ENCODE measurements around the gene ARID1B. TPM values are rescaled to one million over a fixed set of nuclear protein-coding genes. Genes with fewer than 3 reads are reported as not detected.

ARID1B gene
- total and polyA plus RNA-seq, 9 of the 15 experiments (the other 6 are each of a cell fraction or from before 2014, with no cell fraction given): 12.5 to 50.5 (median 25.8) TPM

DNA sequence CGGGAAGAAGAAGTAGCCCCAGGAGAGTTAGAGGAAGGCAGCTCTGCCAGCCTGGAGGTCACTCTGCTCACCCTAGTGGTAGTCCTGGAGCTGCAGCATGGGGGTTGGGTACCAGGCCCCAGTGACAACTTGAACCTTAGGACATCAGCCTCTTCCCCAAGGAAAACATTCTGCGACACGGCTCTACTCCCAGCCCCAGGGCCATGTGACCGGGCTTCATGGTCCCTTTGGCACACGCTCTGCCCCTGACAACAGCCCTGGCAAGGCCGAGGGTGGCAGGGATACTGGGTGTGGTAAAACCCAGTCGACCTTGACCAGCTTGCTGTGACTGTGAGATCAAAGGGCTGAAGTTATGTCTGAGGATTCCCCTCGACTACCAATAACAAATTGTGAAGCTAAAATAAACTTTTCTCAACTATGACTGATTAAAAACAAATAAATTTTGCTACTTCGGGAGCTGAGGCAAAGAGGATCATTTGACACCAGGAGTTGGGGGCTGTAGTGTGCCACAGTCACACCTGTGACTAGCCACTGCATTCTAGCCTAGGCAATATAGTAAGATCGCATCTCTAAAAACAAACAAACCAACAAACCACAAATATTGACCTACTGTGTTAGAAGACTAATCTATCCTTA, 24.4 kb upstream of the ARID1B start:
- H4K20me1 ChIP-seq (replicated peaks; ENCODE audit: control insufficient read depth, insufficient read depth, low read length): no peaks in the 10 kb centered on the region
- intact Hi-C loops (cut with micrococcal nuclease) (no loop called here), in situ Hi-C loops (cut with MboI) (no loop called here)
- no peak overlapping the region for H2AFZ ChIP-seq (ENCODE audit: low read depth, low read length)
- H3K9me1 ChIP-seq (ENCODE audit: control insufficient read depth, insufficient read depth, low read length): no peaks in the 10 kb centered on the region
- no peaks in the 10 kb centered on the region for H3K36me3 ChIP-seq (ENCODE audit: control insufficient read depth, insufficient read depth, low read length)
- DNase-seq (ENCODE audit: extremely low read depth in 1 of 4, low spot score in 3 of 4) (peak in 1 of 4 experiments; percentile 21), FAIRE-seq (no peak), ATAC-seq (peak; percentile 76)
- H3K4me1 ChIP-seq (replicated peaks in 1 of 2; ENCODE audit: control insufficient read depth in 2 of 2, insufficient read depth in 2 of 2, low read length in 2 of 2): 0 out of 5 replicates have a peak, but pooled peaks cover 0 to 3% of the 10 kb centered on the region in 2 experiments
- ChIA-PET CTCF (ENCODE audit: low intra/inter-chr PET ratio) (no interaction called here), POLR2A (interaction anchor here (0.7 to 1.6 kb wide), 4 partner anchors 10 to 34 kb away, joined by 3 to 4 read pairs (median 3); partner anchors contain the start of gene ARID1B)
- no peak overlapping the region for H3K27ac ChIP-seq (ENCODE audit: extremely low read depth, low read depth, low read length)
- H3K27me3 ChIP-seq (ENCODE audit: control insufficient read depth in 2 of 2, insufficient read depth in 2 of 2, low read length in 2 of 2): peaks cover 10 to 17% of the 10 kb centered on the region in 2 experiments; a peak in 4 of 5 replicates
- H3K9me3 ChIP-seq (replicated peaks; ENCODE audit: control insufficient read depth, insufficient read depth, low read depth, low read length): no peaks in the 10 kb centered on the region
- no peak overlapping the region for H3K4me3 ChIP-seq
- 9% methylated on average over 10 of the region's 10 CpGs for WGBS (ENCODE audit: insufficient coverage, low coverage, missing lambda C conversion rate)
- no peaks in the 10 kb centered on the region for H3K79me2 ChIP-seq (ENCODE audit: control insufficient read depth, insufficient read depth, low read length)
- H3K4me2 ChIP-seq (ENCODE audit: insufficient read depth, low read length): no peak overlapping the region
- peak overlapping the region in 1 of 2 experiments; percentile 72; a peak in 1 of 4 replicates for H3K9ac ChIP-seq (ENCODE audit: insufficient read depth in 1 of 2, low read depth in 2 of 2, low read length in 2 of 2)
- BruUV-seq (replicated peaks): no TSS peak
- TF ChIP-seq FOXA3 (CRISPR knock-in tag; conservative IDR thresholded peaks at IDR 0.05 in 1 of 2, IDR thresholded peaks at IDR 0.05 in 1 of 2): peak in 1 of 2 experiments; percentile 53; a peak in 2 of 4 replicates
- TF ChIP-seq, protein P1, sequence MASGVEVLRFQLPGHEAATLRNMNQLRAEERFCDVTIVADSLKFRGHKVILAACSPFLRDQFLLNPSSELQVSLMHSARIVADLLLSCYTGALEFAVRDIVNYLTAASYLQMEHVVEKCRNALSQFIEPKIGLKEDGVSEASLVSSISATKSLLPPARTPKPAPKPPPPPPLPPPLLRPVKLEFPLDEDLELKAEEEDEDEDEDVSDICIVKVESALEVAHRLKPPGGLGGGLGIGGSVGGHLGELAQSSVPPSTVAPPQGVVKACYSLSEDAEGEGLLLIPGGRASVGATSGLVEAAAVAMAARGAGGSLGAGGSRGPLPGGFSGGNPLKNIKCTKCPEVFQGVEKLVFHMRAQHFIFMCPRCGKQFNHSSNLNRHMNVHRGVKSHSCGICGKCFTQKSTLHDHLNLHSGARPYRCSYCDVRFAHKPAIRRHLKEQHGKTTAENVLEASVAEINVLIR (CRISPR knock-in tag; IDR thresholded peaks at IDR 0.05): no peak
- TF ChIP-seq, protein P2, sequence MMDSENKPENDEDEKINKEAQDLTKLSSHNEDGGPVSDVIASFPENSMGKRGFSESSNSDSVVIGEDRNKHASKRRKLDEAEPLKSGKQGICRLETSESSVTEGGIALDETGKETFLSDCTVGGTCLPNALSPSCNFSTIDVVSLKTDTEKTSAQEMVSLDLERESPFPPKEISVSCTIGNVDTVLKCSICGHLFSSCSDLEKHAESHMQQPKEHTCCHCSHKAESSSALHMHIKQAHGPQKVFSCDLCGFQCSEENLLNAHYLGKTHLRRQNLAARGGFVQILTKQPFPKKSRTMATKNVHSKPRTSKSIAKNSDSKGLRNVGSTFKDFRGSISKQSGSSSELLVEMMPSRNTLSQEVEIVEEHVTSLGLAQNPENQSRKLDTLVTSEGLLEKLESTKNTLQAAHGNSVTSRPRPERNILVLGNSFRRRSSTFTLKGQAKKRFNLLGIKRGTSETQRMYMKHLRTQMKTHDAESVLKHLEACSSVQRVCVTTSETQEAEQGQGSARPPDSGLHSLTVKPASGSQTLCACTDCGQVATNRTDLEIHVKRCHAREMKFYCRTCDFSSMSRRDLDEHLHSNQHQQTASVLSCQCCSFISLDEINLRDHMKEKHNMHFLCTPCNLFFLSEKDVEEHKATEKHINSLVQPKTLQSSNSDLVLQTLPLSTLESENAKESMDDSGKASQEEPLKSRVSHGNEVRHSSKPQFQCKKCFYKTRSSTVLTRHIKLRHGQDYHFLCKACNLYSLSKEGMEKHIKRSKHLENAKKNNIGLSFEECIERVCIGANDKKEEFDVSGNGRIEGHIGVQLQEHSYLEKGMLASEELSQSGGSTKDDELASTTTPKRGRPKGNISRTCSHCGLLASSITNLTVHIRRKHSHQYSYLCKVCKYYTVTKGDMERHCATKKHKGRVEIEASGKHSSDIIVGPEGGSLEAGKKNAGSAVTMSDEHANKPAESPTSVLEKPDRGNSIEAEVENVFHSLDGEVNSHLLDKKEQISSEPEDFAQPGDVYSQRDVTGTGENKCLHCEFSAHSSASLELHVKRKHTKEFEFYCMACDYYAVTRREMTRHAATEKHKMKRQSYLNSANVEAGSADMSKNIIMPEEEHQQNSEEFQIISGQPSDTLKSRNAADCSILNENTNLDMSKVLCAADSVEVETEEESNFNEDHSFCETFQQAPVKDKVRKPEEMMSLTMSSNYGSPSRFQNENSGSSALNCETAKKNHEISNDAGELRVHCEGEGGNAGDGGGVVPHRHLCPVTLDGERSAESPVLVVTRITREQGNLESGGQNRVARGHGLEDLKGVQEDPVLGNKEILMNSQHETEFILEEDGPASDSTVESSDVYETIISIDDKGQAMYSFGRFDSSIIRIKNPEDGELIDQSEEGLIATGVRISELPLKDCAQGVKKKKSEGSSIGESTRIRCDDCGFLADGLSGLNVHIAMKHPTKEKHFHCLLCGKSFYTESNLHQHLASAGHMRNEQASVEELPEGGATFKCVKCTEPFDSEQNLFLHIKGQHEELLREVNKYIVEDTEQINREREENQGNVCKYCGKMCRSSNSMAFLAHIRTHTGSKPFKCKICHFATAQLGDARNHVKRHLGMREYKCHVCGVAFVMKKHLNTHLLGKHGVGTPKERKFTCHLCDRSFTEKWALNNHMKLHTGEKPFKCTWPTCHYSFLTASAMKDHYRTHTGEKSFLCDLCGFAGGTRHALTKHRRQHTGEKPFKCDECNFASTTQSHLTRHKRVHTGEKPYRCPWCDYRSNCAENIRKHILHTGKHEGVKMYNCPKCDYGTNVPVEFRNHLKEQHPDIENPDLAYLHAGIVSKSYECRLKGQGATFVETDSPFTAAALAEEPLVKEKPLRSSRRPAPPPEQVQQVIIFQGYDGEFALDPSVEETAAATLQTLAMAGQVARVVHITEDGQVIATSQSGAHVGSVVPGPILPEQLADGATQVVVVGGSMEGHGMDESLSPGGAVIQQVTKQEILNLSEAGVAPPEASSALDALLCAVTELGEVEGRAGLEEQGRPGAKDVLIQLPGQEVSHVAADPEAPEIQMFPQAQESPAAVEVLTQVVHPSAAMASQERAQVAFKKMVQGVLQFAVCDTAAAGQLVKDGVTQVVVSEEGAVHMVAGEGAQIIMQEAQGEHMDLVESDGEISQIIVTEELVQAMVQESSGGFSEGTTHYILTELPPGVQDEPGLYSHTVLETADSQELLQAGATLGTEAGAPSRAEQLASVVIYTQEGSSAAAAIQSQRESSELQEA (IDR thresholded peaks at IDR 0.05; ENCODE audit: low read depth): no peak
- peak in 1 of 2 experiments; percentile 41; a peak in 2 of 4 replicates for TF ChIP-seq RAD21 (CRISPR knock-in tag; conservative IDR thresholded peaks at IDR 0.05 in 1 of 2, IDR thresholded peaks at IDR 0.05 in 1 of 2)
- no peak for TF ChIP-seq NCOA2 (IDR thresholded peaks at IDR 0.05; ENCODE audit: partially characterized antibody in 2 of 2)
- no peak for TF ChIP-seq HDAC2 (IDR thresholded peaks at IDR 0.05)
- no peak for TF ChIP-seq FOSL1 (tag; conservative IDR thresholded peaks at IDR 0.05)
- TF ChIP-seq ZNF445 (CRISPR knock-in tag; IDR thresholded peaks at IDR 0.05; ENCODE audit: low read depth): no peak
- no peak for TF ChIP-seq POU5F1 (IDR thresholded peaks at IDR 0.05; ENCODE audit: borderline replicate concordance, low read depth, low read length, partially characterized antibody)
